Fibroblast of the aortic adventitia (primary cell): ENCODE results near the gene ROCK2. TPM values are rescaled to one million over a fixed set of nuclear protein-coding genes. Genes with fewer than 3 reads are reported as not detected.

ENCODE experiments used
- DNase-seq: peaks from one replicate; pipeline ENCODE4 v3.0.0-alpha.2; 2010; ENCODE audit warnings: low read depth
- H3K4me3 ChIP-seq: 2 replicates; pipeline ENCODE4 v1.5.1; 2011; ENCODE audit warnings: low read depth, mild to moderate bottlenecking, control low read depth, low read length, moderate library complexity
- CTCF ChIP-seq: IDR thresholded peaks from 2 replicates; pipeline ENCODE4 v1.5.1; 2011; ENCODE audit warnings: mild to moderate bottlenecking, low read length, control low read depth, inconsistent platforms; ENCODE audit not compliant: insufficient read depth
- total RNA-seq: library from RNA; depleted of rRNA; stranded (reverse); fragments of >200 nt; gene quantifications from 2 replicates; pipeline ENCODE4 v1.2.3, GENCODE V29; 2012; ENCODE audit warnings: low replicate concordance

ROCK2 gene
- total RNA-seq, 1 donor: 65.3 TPM

- peak; percentile 70 for DNase-seq
- TF ChIP-seq CTCF: no peak
- H3K4me3 ChIP-seq: no peak overlapping the region
Observed at GRCh38 chr2:11377928-11378545, 33.6 kb upstream of the ROCK2 start.

GRCh38 chr2:11376071-11376470 lies 31.6 kb upstream of the ROCK2 start:
- TF ChIP-seq CTCF: no peak
- DNase-seq: no peak
- no peak overlapping the region for H3K4me3 ChIP-seq

GRCh38 chr2:11375689-11376027 lies 31.2 kb upstream of the ROCK2 start:
- no peak for DNase-seq
- no peak overlapping the region for H3K4me3 ChIP-seq
- TF ChIP-seq CTCF: no peak

GRCh38 chr2:11375025-11375688 lies 30.7 kb upstream of the ROCK2 start:
- DNase-seq: no peak
- TF ChIP-seq CTCF: no peak
- H3K4me3 ChIP-seq: no peak overlapping the region

- no peak for TF ChIP-seq CTCF
- H3K4me3 ChIP-seq: no peak overlapping the region
- no peak for DNase-seq
Observed at GRCh38 chr2:11373096-11373495, 28.7 kb upstream of the ROCK2 start.

GRCh38 chr2:11371092-11371937 lies 26.9 kb upstream of the ROCK2 start:
- H3K4me3 ChIP-seq: no peak overlapping the region
- TF ChIP-seq CTCF: no peak
- no peak for DNase-seq
